ENCODE measurements around the gene SORCS3. TPM values are rescaled to one million over a fixed set of nuclear protein-coding genes. Genes with fewer than 3 reads are reported as not detected.

Gene SORCS3
- total RNA-seq, 1 donor from 2014 or later, result 4.2 TPM

GRCh38 chr10:104784452-104784851 is 143.4 kb downstream of the SORCS3 start:
- Mint-ChIP-seq H3K27me3 (peaks cover 29% of the 10 kb centered on the region), H3K9me3 (no peaks in the 10 kb centered on the region), H3K27ac (no peak overlapping the region), H3K4me3 (no peak overlapping the region), H3K36me3 (no peaks in the 10 kb centered on the region), H3K4me1 (ENCODE audit: unreplicated experiment) (no peaks in the 10 kb centered on the region)
- TF ChIP-seq CTCF (conservative IDR thresholded peaks at IDR 0.05), result no peak
- no peak for DNase-seq (ENCODE audit: extremely low spot score, unreplicated experiment)

DNA sequence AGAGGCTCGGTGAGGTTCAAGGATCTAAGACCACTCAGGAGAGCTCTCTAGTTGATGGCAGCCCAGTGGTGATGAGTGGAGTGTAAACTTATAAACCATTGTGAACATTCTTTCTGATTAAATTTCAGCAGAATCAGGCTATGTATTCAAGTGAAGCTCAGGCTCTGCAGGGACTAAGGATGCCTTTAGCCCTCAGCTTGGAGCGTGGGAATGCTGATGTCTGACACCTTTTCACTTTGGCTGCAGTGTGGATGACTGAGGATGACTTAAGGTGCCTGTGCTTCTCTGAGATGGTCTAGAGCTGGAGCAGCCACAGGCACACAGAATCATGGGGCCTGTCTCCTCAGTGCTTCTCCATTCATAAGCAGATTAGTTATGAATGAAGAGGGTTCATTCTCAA is 150.4 kb downstream of the SORCS3 start:
- Mint-ChIP-seq H3K27me3 (peaks cover 26% of the 10 kb centered on the region), H3K4me3 (no peak overlapping the region), H3K9me3 (no peaks in the 10 kb centered on the region), H3K36me3 (no peaks in the 10 kb centered on the region), H3K4me1 (ENCODE audit: unreplicated experiment) (no peaks in the 10 kb centered on the region), H3K27ac (no peak overlapping the region)
- no peak for TF ChIP-seq CTCF (conservative IDR thresholded peaks at IDR 0.05)
- DNase-seq (ENCODE audit: extremely low spot score, unreplicated experiment), result no peak

DNA sequence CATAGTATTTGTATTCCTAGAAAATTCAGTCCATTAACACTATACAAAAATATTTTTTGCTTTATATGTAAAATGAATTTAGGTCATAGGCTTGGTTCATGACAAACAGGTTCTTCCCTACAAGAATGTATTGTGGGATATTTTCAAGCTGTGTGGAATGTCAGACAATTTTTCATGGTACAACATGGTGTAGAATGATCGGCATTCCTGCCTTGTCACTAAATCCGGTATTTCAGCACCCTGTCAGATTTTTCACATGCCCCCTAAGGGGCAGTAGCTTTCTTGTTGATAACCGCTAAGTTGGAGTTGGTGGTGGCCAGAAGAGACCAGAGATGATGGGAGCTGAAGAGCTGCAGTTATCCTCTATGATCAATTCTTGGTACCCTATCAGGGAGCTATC is 154.3 kb downstream of the SORCS3 start:
- no peak overlapping the region for H3K4me3 Mint-ChIP-seq
- DNase-seq (ENCODE audit: extremely low spot score, unreplicated experiment), result no peak
- H3K27me3 Mint-ChIP-seq, result peaks cover 35% of the 10 kb centered on the region
- no peak overlapping the region for H3K27ac Mint-ChIP-seq
- no peaks in the 10 kb centered on the region for H3K4me1 Mint-ChIP-seq (ENCODE audit: unreplicated experiment)
- TF ChIP-seq CTCF (conservative IDR thresholded peaks at IDR 0.05), result no peak
- no peaks in the 10 kb centered on the region for H3K36me3 Mint-ChIP-seq
- no peaks in the 10 kb centered on the region for H3K9me3 Mint-ChIP-seq

DNA sequence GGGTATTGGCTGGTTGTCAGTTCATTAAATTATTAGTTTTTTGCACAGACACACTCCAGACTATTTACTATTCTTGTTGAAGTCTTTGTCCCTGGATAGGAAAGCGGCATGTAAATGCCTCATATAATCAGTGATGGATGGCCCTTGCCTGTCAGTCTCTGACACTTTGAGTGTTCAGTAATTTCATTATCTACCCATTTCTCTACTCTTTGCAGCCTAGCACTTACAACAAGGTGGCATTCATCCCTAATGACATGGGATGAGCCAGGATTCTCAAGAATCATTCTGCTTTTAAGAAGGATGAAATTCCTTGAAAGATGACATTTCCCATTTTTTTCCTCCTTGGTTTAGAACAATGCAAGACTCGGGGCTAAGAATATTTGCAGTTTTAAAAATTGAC is 155.7 kb downstream of the SORCS3 start:
- TF ChIP-seq CTCF (conservative IDR thresholded peaks at IDR 0.05), result no peak
- Mint-ChIP-seq H3K4me1 (ENCODE audit: unreplicated experiment) (no peaks in the 10 kb centered on the region), H3K9me3 (no peaks in the 10 kb centered on the region), H3K27me3 (peaks cover 28% of the 10 kb centered on the region), H3K27ac (no peak overlapping the region), H3K36me3 (no peaks in the 10 kb centered on the region), H3K4me3 (no peak overlapping the region)
- no peak for DNase-seq (ENCODE audit: extremely low spot score, unreplicated experiment)

DNA sequence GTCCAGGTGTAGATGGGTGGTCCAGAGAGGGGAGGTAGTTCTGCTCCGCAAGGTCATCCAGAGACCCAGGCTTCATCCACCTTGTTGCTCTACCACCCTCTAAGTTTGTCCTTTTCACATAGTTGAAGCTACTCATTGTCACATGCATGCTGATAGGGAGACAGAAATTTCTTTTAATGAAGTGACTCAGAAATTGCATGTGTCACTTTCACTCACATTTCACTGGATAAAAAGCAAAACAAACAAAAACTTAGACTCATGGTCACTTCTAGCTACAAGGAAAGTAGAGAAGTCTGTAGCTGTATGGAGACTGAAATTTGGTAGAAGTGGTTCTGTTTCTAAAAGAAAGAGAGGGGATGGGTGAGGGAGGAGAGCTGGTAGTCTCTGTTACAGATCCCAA is 161.9 kb downstream of the SORCS3 start:
- H3K4me1 Mint-ChIP-seq (ENCODE audit: unreplicated experiment), result no peaks in the 10 kb centered on the region
- no peak overlapping the region for H3K27ac Mint-ChIP-seq
- H3K4me3 Mint-ChIP-seq, result no peak overlapping the region
- no peaks in the 10 kb centered on the region for H3K36me3 Mint-ChIP-seq
- no peak for DNase-seq (ENCODE audit: extremely low spot score, unreplicated experiment)
- H3K27me3 Mint-ChIP-seq, result peaks cover 35% of the 10 kb centered on the region
- H3K9me3 Mint-ChIP-seq, result peaks cover 3% of the 10 kb centered on the region
- TF ChIP-seq CTCF (conservative IDR thresholded peaks at IDR 0.05), result no peak

DNA sequence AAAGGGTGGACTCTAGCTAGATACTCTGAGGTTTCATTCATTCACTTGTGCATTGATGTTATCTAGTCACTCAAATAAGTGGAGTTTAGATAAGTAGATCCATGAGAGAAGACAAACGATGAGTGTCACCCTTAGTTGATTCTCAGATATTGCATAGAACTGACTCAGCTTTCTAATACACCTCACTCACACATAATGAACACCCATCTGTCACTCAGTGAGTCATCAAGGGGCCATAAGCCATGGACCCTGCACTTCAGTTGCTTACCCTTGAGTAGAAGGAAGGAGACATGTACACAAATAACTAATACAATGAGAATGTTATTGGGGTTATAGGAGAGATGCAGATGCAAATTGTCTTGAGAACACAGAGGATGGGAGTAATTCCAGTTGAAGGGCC is 163.8 kb downstream of the SORCS3 start:
- peaks cover 29% of the 10 kb centered on the region for H3K27me3 Mint-ChIP-seq
- no peak for DNase-seq (ENCODE audit: extremely low spot score, unreplicated experiment)
- H3K9me3 Mint-ChIP-seq, result peaks cover 9% of the 10 kb centered on the region
- no peak overlapping the region for H3K4me3 Mint-ChIP-seq
- TF ChIP-seq CTCF (conservative IDR thresholded peaks at IDR 0.05), result no peak
- no peaks in the 10 kb centered on the region for H3K4me1 Mint-ChIP-seq (ENCODE audit: unreplicated experiment)
- H3K27ac Mint-ChIP-seq, result no peak overlapping the region
- no peaks in the 10 kb centered on the region for H3K36me3 Mint-ChIP-seq
